HepG2 (cell line): ENCODE data around the gene IQCH. TPM values are rescaled to one million over a fixed set of nuclear protein-coding genes. Genes with fewer than 3 reads are reported as not detected.

ENCODE experiments used
- ATAC-seq: fragments of 200-7000 bp; cut with Tn5 transposase; 3 replicates; pipeline ENCODE4 v1.9.1; 2020; ENCODE audit warnings: mild to moderate bottlenecking, moderate library complexity
- BruUV-seq: library from RNA; stranded (reverse); fragments of 400-500 nt; replicated peaks from 2 replicates; lab custom pipeline; 2021; lab: Mats Ljungman, UMichigan
- CTCF ChIA-PET: fragments of 300-600 bp; formaldehyde crosslinking; extraction: SDS; loops from one replicate; lab custom pipeline; 2021; ENCODE audit warnings: low total read pairs, inconsistent platforms, low intra/inter-chr PET ratio; lab: Yijun Ruan, JAX
- POLR2A ChIA-PET: fragments of 350-600 bp; sonication (Branson Sonifier 250); formaldehyde crosslinking; loops from one replicate; lab custom pipeline; 2020; ENCODE audit warnings: antibody characterized with exemption, inconsistent platforms; lab: Yijun Ruan, JAX
- DNase-seq: peaks from one replicate; pipeline ENCODE4 v3.0.0-alpha.2; 2015; ENCODE audit warnings: low spot score
- FAIRE-seq: peaks from 3 replicates; lab custom pipeline; 2011; peaks lifted over from hg19 to GRCh38; lab: Jason Lieb, UNC
- H2AFZ ChIP-seq: one replicate; pipeline ENCODE4 v1.6.1; 2011; ENCODE audit warnings: low read length, inconsistent platforms
- H3K27ac ChIP-seq: fragments of 300-600 bp; 3 replicates; pipeline ENCODE4 v1.8.0; 2011; ENCODE audit warnings: mixed run types, mild to moderate bottlenecking, mixed read lengths, low read length, inconsistent platforms; ENCODE audit not compliant: insufficient read depth; ENCODE audit errors: extremely low read length
- H3K27me3 ChIP-seq, 2 experiments: fragments of 200-600 bp in 1 of 2; 2 replicates in 1 of 2; 3 replicates in 1 of 2; pipeline versions ENCODE4 v1.6.0 to v1.8.0; 2011; ENCODE audit warnings: low read length in 2 of 2, mild to moderate bottlenecking in 2 of 2, moderate library complexity in 2 of 2, inconsistent platforms in 1 of 2; ENCODE audit not compliant: insufficient read depth in 2 of 2, control insufficient read depth in 1 of 2
- H3K36me3 ChIP-seq, 2 experiments: fragments of 200-600 bp in 1 of 2; replicated peaks in 1 of 2; 2 replicates in 1 of 2; 3 replicates in 1 of 2; pipeline versions ENCODE4 v1.5.1 to v1.8.0; 2011; ENCODE audit warnings: low read length in 2 of 2, inconsistent platforms in 1 of 2; ENCODE audit not compliant: insufficient read depth in 2 of 2, control insufficient read depth in 1 of 2
- H3K4me1 ChIP-seq: 2 replicates; pipeline ENCODE4 v1.5.1; 2012; ENCODE audit warnings: low read length, inconsistent platforms; ENCODE audit not compliant: insufficient read depth
- H3K4me2 ChIP-seq: 2 replicates; pipeline ENCODE4 v1.6.0; 2011; ENCODE audit warnings: low read depth, low read length, inconsistent platforms
- H3K4me3 ChIP-seq, 3 experiments: fragments of 200-600 bp in 1 of 3; sonication (generic), shearing (Covaris generic) in 1 of 3; replicated peaks in 1 of 3; 2 replicates each; pipeline ENCODE4 v1.5.1; 2011 to 2016; ENCODE audit warnings: low read length in 3 of 3, inconsistent platforms in 2 of 3, low read depth in 2 of 3, mild to moderate bottlenecking in 2 of 3, control low read depth in 1 of 3, mixed read lengths in 1 of 3; ENCODE audit not compliant: insufficient read depth in 1 of 3
- H3K79me2 ChIP-seq: one replicate; pipeline ENCODE4 v1.6.1; 2011; ENCODE audit warnings: low read length, inconsistent platforms; ENCODE audit not compliant: insufficient read depth
- H3K9ac ChIP-seq: 2 replicates; pipeline ENCODE4 v1.6.0; 2011; ENCODE audit warnings: mild to moderate bottlenecking, low read depth, low read length, inconsistent platforms; ENCODE audit not compliant: insufficient read depth
- H3K9me3 ChIP-seq: 2 replicates; pipeline ENCODE4 v1.5.1; 2012; ENCODE audit warnings: mild to moderate bottlenecking, low read length
- H4K20me1 ChIP-seq: 2 replicates; pipeline ENCODE4 v1.6.0; 2011; ENCODE audit warnings: inconsistent platforms, mild to moderate bottlenecking, low read length, moderate library complexity; ENCODE audit not compliant: insufficient read depth
- PITX1 ChIP-seq: sonication (generic); formaldehyde crosslinking; IDR thresholded peaks from 2 replicates; pipeline ENCODE4 v1.5.1; 2020; ENCODE audit warnings: mild to moderate bottlenecking, missing genetic modification reagents
- SAFB2 ChIP-seq: sonication (generic); formaldehyde crosslinking; IDR thresholded peaks from 2 replicates; pipeline ENCODE4 v1.5.1; 2020; ENCODE audit warnings: missing genetic modification reagents, low read depth, mild to moderate bottlenecking, borderline replicate concordance
- TEAD3 ChIP-seq: optimal IDR thresholded peaks from 2 replicates; pipeline ENCODE3; 2016; ENCODE audit warnings: borderline replicate concordance
- YY1 ChIP-seq: IDR thresholded peaks from 2 replicates; pipeline ENCODE4 v1.6.1; 2011; ENCODE audit warnings: low read length, low read depth, moderate library complexity, mild to moderate bottlenecking; ENCODE audit not compliant: insufficient read depth, insufficient replicate concordance
- ZNF576 ChIP-seq: sonication (generic); formaldehyde crosslinking; IDR thresholded peaks from 2 replicates; pipeline ENCODE4 v1.4.0; 2020; ENCODE audit warnings: mild to moderate bottlenecking, missing genetic modification reagents
- ZSCAN12 ChIP-seq: sonication (generic); formaldehyde crosslinking; IDR thresholded peaks from 2 replicates; pipeline ENCODE4 v1.9.0; 2021; ENCODE audit warnings: mild to moderate bottlenecking, missing genetic modification reagents
- WGBS: methylation state at CpG from one replicate; pipeline ENCODE4 v1.1.6; 2017; ENCODE audit warnings: low lambda C conversion rate; 5-methylcytosine and 5-hydroxymethylcytosine counted together
- in situ Hi-C: cut with HindIII; loops from 2 replicates; pipeline ENCODE4 v1.10.0; 2017; ENCODE audit warnings: low pct_unique_long_range_greater_than_20kb; ENCODE audit not compliant: extremely low pct_ligation_motif_present
- intact Hi-C: fragments of 100-400 bp; cut with micrococcal nuclease; formaldehyde crosslinking; loops from one replicate; pipeline ENCODE4 v1.10.0; 2022; ENCODE audit not compliant: unreplicated experiment
- polyA plus RNA-seq, 8 experiments: library from polyadenylated mRNA; depleted of rRNA in 3 of 8; stranded (reverse) in 7 of 8; unstranded in 1 of 8; fragments of >200 nt; fragmentation: Illumina TruSeq in 4 of 8; extraction: Trizol in 4 of 8; gene quantifications; 2 replicates each; pipeline versions ENCODE4 v1.2.1 to v1.2.3, GENCODE V29; 2011 to 2016; ENCODE audit warnings: low read depth in 4 of 8, missing spikeins in 1 of 8, mixed read lengths in 1 of 8; ENCODE audit not compliant: insufficient read depth in 1 of 8
- total RNA-seq, 5 experiments: library from RNA; depleted of rRNA; stranded (reverse); fragments of >200 nt; fragmentation: Illumina TruSeq; extraction: Trizol; gene quantifications; 2 replicates each; pipeline ENCODE4 v1.2.3, GENCODE V29; 2016; ENCODE audit warnings: low read depth in 1 of 5

IQCH gene
- total and polyA plus RNA-seq, 2 of the 13 experiments (the other 11 are each of a cell fraction or from before 2014, with no cell fraction given): 0.16 to 0.55 TPM

GRCh38 chr15:67372986-67373675 is 118.5 kb downstream of the IQCH start:
- H3K79me2 ChIP-seq: no peaks in the 10 kb centered on the region
- no peak overlapping the region for H3K9ac ChIP-seq
- POLR2A ChIA-PET: no interaction called here
- CTCF ChIA-PET: no interaction called here
- H3K4me2 ChIP-seq: no peak overlapping the region
- no peaks in the 10 kb centered on the region for H3K9me3 ChIP-seq
- H3K36me3 ChIP-seq: no peaks in the 10 kb centered on the region
- H3K4me3 ChIP-seq: no peak overlapping the region
- no peak for TF ChIP-seq ZSCAN12
- TF ChIP-seq, all 625 proteins: peak for 0
- FAIRE-seq (no peak), DNase-seq (no peak), ATAC-seq (no peak)
- Histone ChIP-seq H3K4me1 (no peaks in the 10 kb centered on the region), H3K27ac (no peak overlapping the region), H4K20me1 (no peaks in the 10 kb centered on the region), H2AFZ (no peak overlapping the region), H3K27me3 (peaks cover under 1 to 9% of the 10 kb centered on the region in 2 experiments; a peak in 2 of 5 replicates)
- in situ Hi-C loops (no loop called here), intact Hi-C loops (no loop called here)
- BruUV-seq: no TSS peak
- 17% methylated on average over 6 of the region's 6 CpGs for WGBS

GRCh38 chr15:67373971-67374370 is 119.4 kb downstream of the IQCH start:
- CTCF ChIA-PET: no interaction called here

More at GRCh38 chr15:67373971-67374370, 119.4 kb downstream of the IQCH start:
- DNase-seq (no peak), FAIRE-seq (no peak)
- H3K27ac ChIP-seq: no peak overlapping the region
- no peaks in the 10 kb centered on the region for H3K4me1 ChIP-seq
- H3K9me3 ChIP-seq: no peaks in the 10 kb centered on the region
- no TSS peak for BruUV-seq
- no peaks in the 10 kb centered on the region for H4K20me1 ChIP-seq
- H3K4me2 ChIP-seq: no peak overlapping the region
- no peak overlapping the region for H3K4me3 ChIP-seq
- in situ Hi-C loops: no loop called here
- no peaks in the 10 kb centered on the region for H3K36me3 ChIP-seq
- TF ChIP-seq YY1 (no peak), TEAD3 (CRISPR knock-in tag) (no peak), SAFB2 (CRISPR knock-in tag) (no peak), ZNF576 (CRISPR knock-in tag) (no peak), PITX1 (no peak)
- TF ChIP-seq, all 625 proteins: peak for 0
- POLR2A ChIA-PET: no interaction called here
- Histone ChIP-seq H3K9ac (no peak overlapping the region), H3K27me3 (peaks cover 0 to 9% of the 10 kb centered on the region in 2 experiments; a peak in 2 of 5 replicates), H3K79me2 (no peaks in the 10 kb centered on the region), H2AFZ (no peak overlapping the region)
- intact Hi-C loops: no loop called here
- ATAC-seq: no peak
